SK-N-SH (cell line): ENCODE measurements around the gene DQX1. TPM values are rescaled to one million over a fixed set of nuclear protein-coding genes. Genes with fewer than 3 reads are reported as not detected.
A peak's percentile ranks its signal among the peaks of the same experiment; 100 is the strongest.
"Not testable (repeated sequence)": the region's sequence is repeated elsewhere in the genome, so short reads cannot be mapped to it uniquely, and the experiment has no call there.

Experiments used
- CTCF ChIA-PET: fragments of 300-600, 350-600 bp; formaldehyde crosslinking; extraction: SDS; loops from one replicate; lab custom pipeline; 2021; lab: Yijun Ruan, JAX
- POLR2A ChIA-PET: fragments of 350-600 bp; sonication (Branson Sonifier 250); formaldehyde crosslinking; extraction: SDS; loops from one replicate; lab custom pipeline; 2020; ENCODE audit warnings: antibody characterized with exemption, inconsistent platforms; lab: Yijun Ruan, JAX
- DNase-seq: peaks from one replicate; pipeline ENCODE4 v3.0.0; 2012
- H2AFZ ChIP-seq: fragments of 200-600 bp; sonication (generic); 2 replicates; pipeline ENCODE4 v1.8.1; 2016; ENCODE audit warnings: antibody characterized with exemption, mild to moderate bottlenecking, low read depth
- H3F3A ChIP-seq: fragments of 200-600 bp; sonication (generic); replicated peaks from 2 replicates; pipeline ENCODE3; 2016; ENCODE audit warnings: antibody characterized with exemption, mild to moderate bottlenecking; ENCODE audit not compliant: insufficient read depth
- H3K27ac ChIP-seq, 2 experiments: fragments of 200-500 bp in 1 of 2; fragments of 200-600 bp in 1 of 2; sonication (Bioruptor generic) in 1 of 2; sonication (generic), shearing (Covaris generic) in 1 of 2; 2 replicates each; pipeline versions ENCODE4 v1.5.1 to v1.6.1; 2014 to 2016; ENCODE audit warnings: low read depth in 2 of 2, inconsistent platforms in 1 of 2, low read length in 1 of 2, mild to moderate bottlenecking in 1 of 2, mixed read lengths in 1 of 2
- H3K27me3 ChIP-seq: fragments of 200-600 bp; sonication (generic), shearing (Covaris generic); 2 replicates; pipeline ENCODE4 v1.6.1; 2016; ENCODE audit warnings: mixed run types; ENCODE audit not compliant: insufficient read depth
- H3K36me3 ChIP-seq, 2 experiments: fragments of 200-500 bp in 1 of 2; fragments of 200-600 bp in 1 of 2; sonication (Bioruptor generic) in 1 of 2; sonication (generic) in 1 of 2; replicated peaks in 1 of 2; 2 replicates each; pipeline versions ENCODE3 to v1.5.1; 2014 to 2016; ENCODE audit warnings: low read length in 1 of 2, mild to moderate bottlenecking in 1 of 2; ENCODE audit not compliant: insufficient read depth in 2 of 2, control insufficient read depth in 1 of 2
- H3K4me1 ChIP-seq, 2 experiments: fragments of 200-500 bp in 1 of 2; fragments of 200-600 bp in 1 of 2; sonication (Bioruptor generic) in 1 of 2; sonication (generic), shearing (Covaris generic) in 1 of 2; 2 replicates each; pipeline versions ENCODE4 v1.5.1 to v1.6.1; 2014 to 2016; ENCODE audit warnings: low read depth in 1 of 2, low read length in 1 of 2, mixed run types in 1 of 2; ENCODE audit not compliant: insufficient read depth in 2 of 2, control insufficient read depth in 1 of 2
- H3K4me2 ChIP-seq: fragments of 200-600 bp; sonication (generic), shearing (Covaris generic); 2 replicates; pipeline ENCODE4 v1.6.1; 2017; ENCODE audit warnings: mixed run types
- H3K4me3 ChIP-seq, 2 experiments: fragments of 200-500 bp in 1 of 2; fragments of 200-600 bp in 1 of 2; sonication (Bioruptor generic) in 1 of 2; sonication (generic), shearing (Covaris generic) in 1 of 2; 2 replicates each; pipeline versions ENCODE4 v1.5.1 to v1.8.1; 2014 to 2016; ENCODE audit warnings: low read depth in 2 of 2, inconsistent platforms in 1 of 2, low read length in 1 of 2, mild to moderate bottlenecking in 1 of 2, mixed read lengths in 1 of 2, moderate library complexity in 1 of 2
- H3K79me2 ChIP-seq: fragments of 200-600 bp; sonication (generic); 2 replicates; pipeline ENCODE4 v1.8.1; 2017; ENCODE audit warnings: mild to moderate bottlenecking; ENCODE audit not compliant: insufficient read depth
- H3K9ac ChIP-seq: fragments of 200-600 bp; sonication (generic); 2 replicates; pipeline ENCODE4 v1.6.1; 2017; ENCODE audit warnings: mixed run types
- H3K9me2 ChIP-seq: fragments of 200-600 bp; sonication (generic); 2 replicates; pipeline ENCODE4 v1.6.1; 2017; ENCODE audit warnings: mixed run types
- H3K9me3 ChIP-seq: fragments of 200-600 bp; sonication (generic); 2 replicates; pipeline ENCODE4 v1.6.1; 2017; ENCODE audit warnings: mixed run types, mild to moderate bottlenecking, moderate library complexity
- H4K20me1 ChIP-seq: fragments of 200-600 bp; sonication (generic); 2 replicates; pipeline ENCODE4 v1.6.1; 2017; ENCODE audit warnings: mild to moderate bottlenecking, mixed run types; ENCODE audit not compliant: insufficient read depth
- ELF1 ChIP-seq: IDR thresholded peaks from 2 replicates; pipeline ENCODE4 v1.4.0; 2012
- EP300 ChIP-seq, 2 experiments: IDR thresholded peaks; 2 replicates each; pipeline versions ENCODE4 v1.4.0 to v1.6.1; 2012; ENCODE audit warnings: borderline replicate concordance in 1 of 2, low read depth in 1 of 2, low read length in 1 of 2
- FOSL2 ChIP-seq: IDR thresholded peaks from 2 replicates; pipeline ENCODE4 v1.4.0; 2012; ENCODE audit warnings: low read depth, mild to moderate bottlenecking, moderate library complexity, borderline replicate concordance
- FOXJ3 ChIP-seq: sonication (generic); formaldehyde crosslinking; IDR thresholded peaks from 2 replicates; pipeline ENCODE4 v1.5.1; 2020; ENCODE audit warnings: mild to moderate bottlenecking, missing genetic modification reagents
- FOXM1 ChIP-seq: IDR thresholded peaks from 2 replicates; pipeline ENCODE4 v1.4.0; 2012; ENCODE audit warnings: low read depth, mild to moderate bottlenecking
- GATA2 ChIP-seq: sonication (generic); formaldehyde crosslinking; IDR thresholded peaks from 2 replicates; pipeline ENCODE4 v1.5.0; 2020; ENCODE audit warnings: mild to moderate bottlenecking, missing genetic modification reagents
- MEF2A ChIP-seq: IDR thresholded peaks from 2 replicates; pipeline ENCODE4 v1.4.0; 2012; ENCODE audit warnings: low read depth, borderline replicate concordance
- MXI1 ChIP-seq: IDR thresholded peaks from 2 replicates; pipeline ENCODE4 v1.6.1; 2012; ENCODE audit warnings: mild to moderate bottlenecking, low read depth, low read length, improper control_type of control experiment
- NFIC ChIP-seq: IDR thresholded peaks from 2 replicates; pipeline ENCODE4 v1.4.0; 2012; ENCODE audit warnings: borderline replicate concordance
- POLR2AphosphoS5 ChIP-seq: IDR thresholded peaks from 2 replicates; pipeline ENCODE4 v1.6.1; 2012; ENCODE audit warnings: low read depth, low read length
- RAD21 ChIP-seq: IDR thresholded peaks from 2 replicates; pipeline ENCODE4 v1.6.1; 2012; ENCODE audit warnings: mild to moderate bottlenecking, low read length
- RXRA ChIP-seq: IDR thresholded peaks from 2 replicates; pipeline ENCODE4 v1.4.0; 2012; ENCODE audit warnings: low read depth, mild to moderate bottlenecking, borderline replicate concordance
- TCF12 ChIP-seq: IDR thresholded peaks from 2 replicates; pipeline ENCODE4 v1.4.0; 2012
- YY1 ChIP-seq: IDR thresholded peaks from 2 replicates; pipeline ENCODE4 v1.4.0; 2012; ENCODE audit warnings: low read depth, mild to moderate bottlenecking
- WGBS: methylation state at CpG from one replicate; pipeline ENCODE4 v1.1.6; 2017; ENCODE audit warnings: low lambda C conversion rate; 5-methylcytosine and 5-hydroxymethylcytosine counted together
- polyA plus RNA-seq, 3 experiments: library from polyadenylated mRNA; depleted of rRNA; stranded (reverse); fragments of >200 nt; gene quantifications; 2 replicates each; pipeline ENCODE4 v1.2.3, GENCODE V29; 2012
- TF ChIP-seq, protein P1 (sequence below): fragments of 150-350 bp; IDR thresholded peaks from 2 replicates; pipeline ENCODE4 v1.6.1; 2017; ENCODE audit warnings: antibody characterized with exemption, low read length, low read depth, borderline replicate concordance
- TF ChIP-seq, protein P2 (sequence below): fragments of 150-350 bp; IDR thresholded peaks from 2 replicates; pipeline ENCODE4 v1.6.1; 2016; ENCODE audit warnings: mild to moderate bottlenecking, low read depth, low read length
- TF ChIP-seq, protein P3 (sequence below): IDR thresholded peaks from 2 replicates; pipeline ENCODE4; 2012
- TF ChIP-seq, protein P4 (sequence below): IDR thresholded peaks from 2 replicates; pipeline ENCODE4 v1.4.0; 2012; ENCODE audit warnings: low read depth

The DQX1 gene
- polyA plus RNA-seq, 1 of the 3 experiments (the other 2 are of a cell fraction), result 1.6 TPM

DNA sequence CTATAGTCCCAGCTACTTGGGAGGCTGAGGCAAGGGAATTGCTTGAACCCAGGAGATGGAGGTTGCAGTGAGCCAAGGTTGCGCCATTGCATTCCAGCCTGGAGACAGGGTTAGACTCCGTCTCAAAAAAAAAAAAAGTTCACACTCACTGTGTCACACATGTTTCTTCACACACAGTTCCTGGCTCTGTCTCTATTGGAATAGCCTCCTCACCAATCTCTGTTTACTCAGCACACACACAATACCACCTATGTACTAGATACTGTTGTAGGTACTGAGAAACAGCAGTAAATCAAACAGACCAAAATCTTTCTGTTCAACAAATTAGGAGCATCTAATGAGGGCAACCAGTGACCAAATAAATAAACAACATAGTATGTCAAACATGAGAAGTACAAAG lies 39.9 kb downstream of the DQX1 start (continued):
- TF ChIP-seq, protein P1, sequence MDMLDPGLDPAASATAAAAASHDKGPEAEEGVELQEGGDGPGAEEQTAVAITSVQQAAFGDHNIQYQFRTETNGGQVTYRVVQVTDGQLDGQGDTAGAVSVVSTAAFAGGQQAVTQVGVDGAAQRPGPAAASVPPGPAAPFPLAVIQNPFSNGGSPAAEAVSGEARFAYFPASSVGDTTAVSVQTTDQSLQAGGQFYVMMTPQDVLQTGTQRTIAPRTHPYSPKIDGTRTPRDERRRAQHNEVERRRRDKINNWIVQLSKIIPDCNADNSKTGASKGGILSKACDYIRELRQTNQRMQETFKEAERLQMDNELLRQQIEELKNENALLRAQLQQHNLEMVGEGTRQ, result no peak
- TF ChIP-seq MEF2A, result no peak
- no peak for TF ChIP-seq MXI1
- TF ChIP-seq EP300 (IDR thresholded peaks at IDR 0.05; ENCODE audit: borderline replicate concordance in 1 of 2, low read depth in 1 of 2, low read length in 1 of 2), result no peak
- no peak for TF ChIP-seq YY1
- TF ChIP-seq, all 33 proteins: peak for 0

DNA sequence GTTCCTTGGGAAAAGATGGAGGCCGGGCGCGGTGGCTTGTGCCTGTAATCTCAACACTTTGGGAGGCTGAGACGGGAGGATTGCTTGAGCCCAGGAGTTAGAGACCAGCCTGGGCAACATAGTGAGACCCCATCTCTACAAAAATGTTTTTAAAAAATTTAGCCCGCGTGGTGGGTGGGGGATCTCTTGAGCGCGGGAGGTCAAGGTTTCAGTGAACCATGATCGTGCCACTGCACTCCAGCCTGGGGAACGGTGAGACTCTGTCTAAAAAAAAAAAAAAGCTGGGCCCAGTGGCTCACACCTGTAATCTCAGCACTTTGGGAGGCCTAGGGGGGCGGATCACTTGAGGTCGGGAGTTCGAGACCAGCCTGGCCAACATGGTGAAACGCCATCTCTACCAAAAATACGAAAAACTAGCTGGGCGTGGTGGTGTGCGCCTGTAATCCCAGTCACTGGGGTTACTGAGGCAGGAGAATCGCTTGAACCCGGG lies 42.3 kb downstream of the DQX1 start:
- Histone ChIP-seq H3K36me3 (peaks cover 8 to 15% of the 10 kb centered on the region in 2 experiments), H3K4me1 (peaks cover 13 to 16% of the 10 kb centered on the region in 2 experiments; a peak in 3 of 4 replicates), H3K4me2 (peak overlapping the region; percentile 86), H3K4me3 (peak overlapping the region; percentile 70 to 97), H3K79me2 (peaks cover 71% of the 10 kb centered on the region), H2AFZ (peak overlapping the region; percentile 86), H3K9ac (peak overlapping the region; percentile 79)
- not testable (repeated sequence) for H3K27me3 ChIP-seq, H3K27ac ChIP-seq, H3K9me3 ChIP-seq, H3K9me2 ChIP-seq, H3F3A ChIP-seq, H4K20me1 ChIP-seq, DNase-seq
- 64% methylated on average over 19 of the region's 19 CpGs for WGBS
- ChIA-PET POLR2A (interaction anchor here (0.6 to 3.5 kb wide), 12 partner anchors 11 to 92 kb away, joined by 3 to 24 read pairs (median 7); partner anchors contain the start of genes AUP1, C2orf81, HTRA2 and INO80B), CTCF (interaction anchor here (0.7 to 7.5 kb wide), 21 partner anchors 9 to 161 kb away, joined by 3 to 116 read pairs (median 10); partner anchors contain the start of genes AUP1, DQX1, HTRA2 and LBX2)

- Histone ChIP-seq H3K27ac (peak within 1 kb of the TSS; percentile 79 to 91), H3K9me2 (no peaks in the 10 kb centered on the region), H3K4me1 (peaks cover 13 to 16% of the 10 kb centered on the region in 2 experiments; a peak in 3 of 4 replicates), H3K36me3 (peaks cover 8 to 15% of the 10 kb centered on the region in 2 experiments), H3K9me3 (no peaks in the 10 kb centered on the region), H3K79me2 (peaks cover 76% of the 10 kb centered on the region), H4K20me1 (no peaks in the 10 kb centered on the region), H3K4me3 (peak within 1 kb of the TSS; percentile 70 to 97), H3K4me2 (peak within 1 kb of the TSS; percentile 86), H3K27me3 (no peaks in the 10 kb centered on the region), H3F3A (peaks cover 3% of the 10 kb centered on the region), H2AFZ (peak within 1 kb of the TSS; percentile 86), H3K9ac (peak within 1 kb of the TSS; percentile 79)
- peak; percentile 93 for DNase-seq
- WGBS, result 1% methylated on average over 28 of the region's 50 CpGs
- POLR2A ChIA-PET, result interaction anchor here (0.6 to 3.5 kb wide), 15 partner anchors 10 to 106 kb away, joined by 3 to 24 read pairs (median 8); partner anchors contain the start of genes AUP1, C2orf81, HTRA2 and INO80B
- CTCF ChIA-PET, result interaction anchor here (0.6 to 7.5 kb wide), 31 partner anchors 9 to 161 kb away, joined by 3 to 116 read pairs (median 6); partner anchors contain the start of genes AUP1, DQX1, HTRA2 and LBX2
- TF ChIP-seq, protein P2, sequence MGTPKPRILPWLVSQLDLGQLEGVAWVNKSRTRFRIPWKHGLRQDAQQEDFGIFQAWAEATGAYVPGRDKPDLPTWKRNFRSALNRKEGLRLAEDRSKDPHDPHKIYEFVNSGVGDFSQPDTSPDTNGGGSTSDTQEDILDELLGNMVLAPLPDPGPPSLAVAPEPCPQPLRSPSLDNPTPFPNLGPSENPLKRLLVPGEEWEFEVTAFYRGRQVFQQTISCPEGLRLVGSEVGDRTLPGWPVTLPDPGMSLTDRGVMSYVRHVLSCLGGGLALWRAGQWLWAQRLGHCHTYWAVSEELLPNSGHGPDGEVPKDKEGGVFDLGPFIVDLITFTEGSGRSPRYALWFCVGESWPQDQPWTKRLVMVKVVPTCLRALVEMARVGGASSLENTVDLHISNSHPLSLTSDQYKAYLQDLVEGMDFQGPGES, result no peak
- TF ChIP-seq FOSL2, result no peak
- TF ChIP-seq MXI1, result peak; percentile 79
- peak; percentile 84 for TF ChIP-seq ELF1
- peak; percentile 48; the same call in 1 of the 2 replicates for TF ChIP-seq FOXJ3 (CRISPR knock-in tag)
- no peak for TF ChIP-seq MEF2A
- peak; percentile 39; the same call in 1 of the 2 replicates for TF ChIP-seq TCF12
- TF ChIP-seq FOXM1, result no peak
- TF ChIP-seq GATA2 (CRISPR knock-in tag), result no peak; the same call in 1 of the 2 replicates
- TF ChIP-seq, protein P1, result no peak
- TF ChIP-seq RAD21, result peak; percentile 84
- TF ChIP-seq, protein P3, sequence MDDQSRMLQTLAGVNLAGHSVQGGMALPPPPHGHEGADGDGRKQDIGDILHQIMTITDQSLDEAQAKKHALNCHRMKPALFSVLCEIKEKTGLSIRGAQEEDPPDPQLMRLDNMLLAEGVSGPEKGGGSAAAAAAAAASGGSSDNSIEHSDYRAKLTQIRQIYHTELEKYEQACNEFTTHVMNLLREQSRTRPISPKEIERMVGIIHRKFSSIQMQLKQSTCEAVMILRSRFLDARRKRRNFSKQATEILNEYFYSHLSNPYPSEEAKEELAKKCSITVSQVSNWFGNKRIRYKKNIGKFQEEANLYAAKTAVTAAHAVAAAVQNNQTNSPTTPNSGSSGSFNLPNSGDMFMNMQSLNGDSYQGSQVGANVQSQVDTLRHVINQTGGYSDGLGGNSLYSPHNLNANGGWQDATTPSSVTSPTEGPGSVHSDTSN, result no peak
- TF ChIP-seq POLR2AphosphoS5, result peak; percentile 89
- no peak for TF ChIP-seq EP300 (IDR thresholded peaks at IDR 0.05; ENCODE audit: borderline replicate concordance in 1 of 2, low read depth in 1 of 2, low read length in 1 of 2)
- no peak for TF ChIP-seq RXRA
- TF ChIP-seq NFIC, result peak; percentile 9; the same call in 1 of the 2 replicates
- peak; percentile 99 for TF ChIP-seq YY1
- TF ChIP-seq, protein P4, sequence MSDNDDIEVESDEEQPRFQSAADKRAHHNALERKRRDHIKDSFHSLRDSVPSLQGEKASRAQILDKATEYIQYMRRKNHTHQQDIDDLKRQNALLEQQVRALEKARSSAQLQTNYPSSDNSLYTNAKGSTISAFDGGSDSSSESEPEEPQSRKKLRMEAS, result peak; percentile 39
Measured at GRCh38 chr2:74482801-74483674, 43.0 kb downstream of the DQX1 start, which contains the start of the genes CCDC142 and TTC31. CCDC142 (minus strand) TSS chr2:74482998; CDS start chr2:74482837, 161 bp downstream. TTC31 (plus strand) TSS chr2:74483081; CDS start chr2:74483096, 15 bp downstream.
